Epithelial cell of alveolus of lung (primary cell): ENCODE measurements around the gene CRACR2B. TPM values are rescaled to one million over a fixed set of nuclear protein-coding genes. Genes with fewer than 3 reads are reported as not detected.

Experiments
- total RNA-seq: library from RNA; depleted of rRNA; stranded (reverse); fragments of >200 nt; gene quantifications from 2 replicates; pipeline ENCODE4 v1.2.1, GENCODE V29; 2015

CRACR2B gene
- 1.2 and 1.8 TPM in 2 replicates for total RNA-seq

DNA sequence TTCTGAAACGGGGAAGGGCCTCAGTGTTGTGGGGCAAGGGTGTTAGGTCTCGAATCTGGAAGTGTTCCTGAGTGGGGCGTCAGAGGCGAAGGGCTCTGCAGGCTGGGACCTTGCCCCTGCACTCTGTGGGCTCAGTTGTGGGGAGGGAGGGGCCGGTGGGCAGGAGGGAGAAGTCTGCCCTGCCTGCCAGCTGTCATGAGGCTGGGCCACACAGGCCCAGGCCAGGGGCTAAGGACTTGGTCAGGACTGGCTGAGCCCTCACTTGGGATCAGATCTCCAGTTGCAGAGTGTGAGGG is at the start of gene CRACR2B:
Gene CRACR2B, plus strand, starts transcription at position 23 of the 296 bp plus-strand sequence. CDS start 689 bp downstream, outside the sequence.

GRCh38 chr11:789943-790342 is 37.8 kb upstream of the CRACR2B start, which contains the start of gene CEND1:
Gene CEND1 (minus strand): TSS chr11:790090. CDS start chr11:788576, 1,514 bp downstream.

GRCh38 chr11:798093-798713 is 29.5 kb upstream of the CRACR2B start, which contains the start of gene SLC25A22:
Gene SLC25A22 (minus strand): TSS chr11:798281. CDS start chr11:795006, 3,275 bp downstream.

GRCh38 chr11:809287-810039 is 18.3 kb upstream of the CRACR2B start, which contains the start of gene RPLP2:
Gene RPLP2 (plus strand): TSS chr11:809967. CDS start chr11:810235, 268 bp downstream.

GRCh38 chr11:818396-819128 is 9.2 kb upstream of the CRACR2B start, which contains the start of gene PNPLA2:
Gene PNPLA2 (plus strand): TSS chr11:818914. CDS start chr11:819719, 805 bp downstream.

GRCh38 chr11:832529-833113 is 4.9 kb downstream of the CRACR2B start, which contains the start of gene CD151:
Gene CD151 (plus strand): TSS chr11:832952. CDS start chr11:836070, 3,118 bp downstream.

DNA sequence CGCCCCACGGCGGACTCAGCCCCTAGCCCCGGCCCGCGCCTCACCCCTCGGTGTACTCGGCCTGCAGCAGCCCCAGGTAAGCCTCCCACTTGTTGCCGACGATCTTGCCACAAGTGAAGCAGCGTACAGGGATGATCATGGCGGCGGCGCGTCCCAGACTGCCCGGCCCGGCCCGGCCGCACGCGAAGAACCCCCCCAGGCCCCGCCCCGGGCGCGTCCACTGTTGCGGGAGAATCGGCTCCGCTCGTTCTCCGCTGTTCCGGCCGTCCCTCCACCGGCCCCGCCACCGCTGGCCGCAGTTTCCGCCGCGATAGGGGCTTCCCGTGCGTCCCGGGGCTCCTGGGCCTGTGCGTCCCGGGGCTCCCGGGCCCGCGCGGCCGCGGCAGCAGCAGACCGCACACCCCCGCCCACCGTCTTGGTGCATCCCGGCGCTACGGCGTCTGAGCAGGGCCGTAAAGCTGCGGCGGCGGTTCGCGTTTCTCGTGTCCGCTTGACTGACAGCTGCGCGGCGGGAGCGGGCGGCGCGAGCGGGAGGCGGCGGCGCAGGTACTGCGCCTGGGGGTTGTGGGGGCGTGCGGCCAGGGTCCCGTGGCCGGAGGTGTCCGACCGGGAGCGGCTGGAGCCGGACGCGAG is 14.8 kb downstream of the CRACR2B start, which contains the start of the genes POLR2L and TSPAN4:
Gene POLR2L, minus strand, starts transcription at position 160 of the 633 bp plus-strand sequence. Its CDS starts 21 bp downstream, at position 139.
Gene TSPAN4, plus strand, starts transcription at position 483 of the 633 bp plus-strand sequence. CDS start 7,453 bp downstream, outside the sequence.

Other genes starting within 250 kb of the CRACR2B start
- gene IRF7, start 212.0 kb upstream of the CRACR2B start, total RNA-seq = 13.3 and 28.1 TPM in 2 replicates
- gene CDHR5, start 203.0 kb upstream of the CRACR2B start, total RNA-seq = 0.26 TPM in 1 of 2 replicates, not detected in the other
- gene SCT, start 200.7 kb upstream of the CRACR2B start, total RNA-seq = not detected in 2 replicates
- gene DRD4, start 190.7 kb upstream of the CRACR2B start, total RNA-seq = not detected in 2 replicates
- 21.5 and 33.3 TPM in 2 replicates for gene DEAF1, start 132.7 kb upstream of the CRACR2B start, total RNA-seq
- gene TMEM80, start 132.1 kb upstream of the CRACR2B start, total RNA-seq = 12.5 and 63.3 TPM in 2 replicates
- gene EPS8L2, start 121.7 kb upstream of the CRACR2B start, total RNA-seq = 17.9 and 20.8 TPM in 2 replicates
- gene TALDO1, start 80.5 kb upstream of the CRACR2B start, total RNA-seq = 172 and 222 TPM in 2 replicates
- gene GATD1, start 50.4 kb upstream of the CRACR2B start, total RNA-seq = 15.1 and 24.4 TPM in 2 replicates
- 2.2 and 3.8 TPM in 2 replicates for gene CEND1, start 37.8 kb upstream of the CRACR2B start, total RNA-seq
- 9.7 and 14.5 TPM in 2 replicates for gene SLC25A22, start 29.6 kb upstream of the CRACR2B start, total RNA-seq
- gene PIDD1, start 22.7 kb upstream of the CRACR2B start, total RNA-seq = 13.7 and 27.5 TPM in 2 replicates
- gene RPLP2, start 18.0 kb upstream of the CRACR2B start, total RNA-seq = 326 and 769 TPM in 2 replicates
- 16.7 and 39.5 TPM in 2 replicates for gene PNPLA2, start 9.0 kb upstream of the CRACR2B start, total RNA-seq
- 224 and 544 TPM in 2 replicates for gene CD151, start 5.0 kb downstream of the CRACR2B start, total RNA-seq
- gene POLR2L, start 14.6 kb downstream of the CRACR2B start, total RNA-seq = 72.8 and 124 TPM in 2 replicates
- gene TSPAN4, start 14.9 kb downstream of the CRACR2B start, total RNA-seq = 170 and 176 TPM in 2 replicates
- 131 and 209 TPM in 2 replicates for gene CHID1, start 82.9 kb downstream of the CRACR2B start, total RNA-seq
- gene AP2A2, start 98.0 kb downstream of the CRACR2B start, total RNA-seq = 40.6 and 42.7 TPM in 2 replicates
- not detected in 2 replicates for gene MUC6, start 208.8 kb downstream of the CRACR2B start, total RNA-seq
- not detected in 2 replicates for gene MUC2, start 247.0 kb downstream of the CRACR2B start, total RNA-seq